Measurements from ENCODE around the gene ITGB2.

The ITGB2 gene

DNA sequence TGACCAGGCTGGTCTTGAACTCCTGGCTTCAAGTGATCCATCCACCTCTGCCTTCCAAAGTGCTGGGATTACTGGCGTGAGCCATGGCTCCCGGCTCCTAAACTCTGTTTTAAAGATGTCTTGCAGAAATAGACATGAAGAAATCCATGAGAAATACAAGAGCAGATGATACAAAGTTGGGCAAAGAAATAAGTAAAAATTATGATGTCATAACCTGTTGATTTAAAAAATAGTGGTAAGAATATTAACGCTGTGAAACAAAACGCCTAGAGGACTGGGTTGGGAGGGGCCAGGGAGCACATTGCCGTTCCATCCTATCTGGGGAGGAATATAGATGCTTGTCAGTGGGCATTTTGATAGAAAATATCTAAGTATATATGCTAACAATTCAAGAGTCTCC, 1.2 kb upstream of the ITGB2 start:
- peak overlapping the region; percentile 78 for H3K4me3 ChIP-seq (ENCODE audit: low read depth, low read length)
- TF ChIP-seq, protein P1, sequence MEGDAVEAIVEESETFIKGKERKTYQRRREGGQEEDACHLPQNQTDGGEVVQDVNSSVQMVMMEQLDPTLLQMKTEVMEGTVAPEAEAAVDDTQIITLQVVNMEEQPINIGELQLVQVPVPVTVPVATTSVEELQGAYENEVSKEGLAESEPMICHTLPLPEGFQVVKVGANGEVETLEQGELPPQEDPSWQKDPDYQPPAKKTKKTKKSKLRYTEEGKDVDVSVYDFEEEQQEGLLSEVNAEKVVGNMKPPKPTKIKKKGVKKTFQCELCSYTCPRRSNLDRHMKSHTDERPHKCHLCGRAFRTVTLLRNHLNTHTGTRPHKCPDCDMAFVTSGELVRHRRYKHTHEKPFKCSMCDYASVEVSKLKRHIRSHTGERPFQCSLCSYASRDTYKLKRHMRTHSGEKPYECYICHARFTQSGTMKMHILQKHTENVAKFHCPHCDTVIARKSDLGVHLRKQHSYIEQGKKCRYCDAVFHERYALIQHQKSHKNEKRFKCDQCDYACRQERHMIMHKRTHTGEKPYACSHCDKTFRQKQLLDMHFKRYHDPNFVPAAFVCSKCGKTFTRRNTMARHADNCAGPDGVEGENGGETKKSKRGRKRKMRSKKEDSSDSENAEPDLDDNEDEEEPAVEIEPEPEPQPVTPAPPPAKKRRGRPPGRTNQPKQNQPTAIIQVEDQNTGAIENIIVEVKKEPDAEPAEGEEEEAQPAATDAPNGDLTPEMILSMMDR (IDR thresholded peaks at IDR 0.05; ENCODE audit: insufficient read depth, low read depth, low read length, missing control alignments) = no peak
- no peak for DNase-seq (ENCODE audit: low read depth)

DNA sequence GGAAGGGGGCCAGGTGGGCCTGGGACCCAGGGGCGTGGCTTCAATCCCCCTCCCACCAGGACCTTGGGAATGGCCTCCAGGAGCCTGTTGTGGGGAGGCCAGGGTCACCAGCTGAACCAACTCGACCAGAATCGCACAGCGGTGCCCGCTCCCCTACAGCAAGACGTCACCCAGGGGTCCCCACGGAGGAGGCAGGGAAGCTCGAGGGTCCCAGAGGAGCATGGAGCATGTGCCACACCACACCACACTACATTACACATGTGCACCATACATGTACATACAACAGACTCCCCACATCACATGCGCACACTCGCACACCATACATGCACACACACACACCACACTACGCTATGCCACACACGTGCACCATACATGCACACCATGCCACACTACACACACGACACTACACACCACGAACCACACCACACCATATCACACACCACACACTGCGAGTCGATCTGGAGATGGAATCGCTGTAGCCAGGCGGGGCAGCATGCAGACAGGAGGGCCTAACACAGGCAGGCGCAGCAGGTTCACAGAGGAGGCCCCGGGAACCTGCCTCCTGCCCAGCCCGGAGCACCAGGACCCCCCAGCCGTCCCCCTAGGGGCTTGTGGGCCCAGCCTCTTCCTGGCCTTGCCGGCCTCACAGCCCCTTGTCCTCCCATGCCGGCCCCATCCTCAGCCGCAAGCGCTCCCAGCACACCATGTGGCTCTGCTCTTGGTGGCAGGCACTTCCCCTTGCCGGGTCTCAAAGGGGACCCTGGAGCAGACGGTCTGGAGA, 596 bp downstream of the ITGB2 start:
- TF ChIP-seq, protein P1 (IDR thresholded peaks at IDR 0.05; ENCODE audit: insufficient read depth, low read depth, low read length, missing control alignments) = no peak
- peak; percentile 27 for DNase-seq (ENCODE audit: low read depth)
- peak overlapping the region; percentile 78 for H3K4me3 ChIP-seq (ENCODE audit: low read depth, low read length)

DNA sequence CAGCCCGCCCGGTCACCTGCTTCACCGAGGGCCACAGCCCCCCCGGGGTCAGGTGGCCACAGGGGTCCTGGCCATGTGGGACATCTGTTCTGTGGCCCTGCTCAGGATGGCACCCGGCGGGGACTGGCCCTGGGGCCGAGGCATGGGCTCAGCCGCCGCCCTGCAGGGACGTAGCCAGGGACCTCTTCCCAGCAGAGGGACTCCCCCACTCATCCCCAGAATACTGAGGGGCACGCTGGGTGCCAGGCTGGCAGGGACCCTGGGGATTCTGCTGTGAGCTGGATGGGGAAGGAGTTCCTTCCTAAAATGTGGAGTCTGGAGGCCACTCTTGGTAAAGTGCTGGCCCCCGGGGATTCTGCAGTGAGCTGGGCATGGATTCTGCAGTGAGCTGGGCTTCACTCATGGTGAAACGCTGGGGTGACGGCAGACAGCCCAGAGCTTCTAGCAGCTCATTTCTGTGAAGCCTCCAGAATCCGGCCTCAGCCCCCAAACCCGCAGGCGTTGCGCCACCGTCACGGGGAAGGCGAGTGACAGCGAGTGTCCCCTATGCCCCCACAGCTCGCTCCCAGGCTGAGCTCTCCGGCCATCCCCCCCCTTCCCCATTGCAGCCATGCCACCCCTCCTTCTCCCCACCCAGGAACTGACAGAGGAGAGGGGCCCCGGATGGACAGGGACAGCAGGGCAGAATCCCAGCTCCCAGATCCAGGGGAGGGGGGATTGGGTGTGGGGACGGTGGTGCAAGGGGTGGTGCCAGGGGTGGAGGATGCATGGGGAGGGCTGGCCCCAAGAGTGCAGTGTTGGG, 1.4 kb downstream of the ITGB2 start:
- TF ChIP-seq, protein P1 (IDR thresholded peaks at IDR 0.05; ENCODE audit: insufficient read depth, low read depth, low read length, missing control alignments) = no peak
- DNase-seq (ENCODE audit: low read depth) = no peak
- H3K4me3 ChIP-seq (ENCODE audit: low read depth, low read length) = peak overlapping the region; percentile 78

DNA sequence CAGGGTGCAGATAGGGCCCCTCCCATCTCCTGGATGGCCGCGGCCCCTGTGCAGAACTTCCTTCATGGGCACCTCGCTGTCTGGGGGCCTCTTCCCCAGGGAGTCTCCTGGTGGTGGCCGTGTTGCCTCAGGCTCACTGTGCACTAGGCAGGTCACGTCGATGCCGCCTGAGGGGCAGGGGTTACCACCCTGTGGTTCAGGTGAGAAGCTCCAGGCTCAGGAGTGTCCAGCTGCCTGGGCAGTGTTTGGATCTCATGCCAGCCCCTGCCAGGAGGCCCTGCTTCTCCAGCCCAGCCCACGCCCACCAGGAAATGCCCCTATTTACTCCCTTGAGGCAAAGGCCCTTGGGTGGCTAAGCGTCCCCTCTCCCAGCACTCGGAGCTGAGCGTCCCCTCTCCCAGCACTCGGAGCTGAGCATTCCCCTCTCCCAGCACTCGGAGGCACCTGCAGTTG, 2.1 kb downstream of the ITGB2 start:
- no peak overlapping the region for H3K4me3 ChIP-seq (ENCODE audit: low read depth, low read length)
- no peak for DNase-seq (ENCODE audit: low read depth)
- TF ChIP-seq, protein P1 (IDR thresholded peaks at IDR 0.05; ENCODE audit: insufficient read depth, low read depth, low read length, missing control alignments) = no peak

DNA sequence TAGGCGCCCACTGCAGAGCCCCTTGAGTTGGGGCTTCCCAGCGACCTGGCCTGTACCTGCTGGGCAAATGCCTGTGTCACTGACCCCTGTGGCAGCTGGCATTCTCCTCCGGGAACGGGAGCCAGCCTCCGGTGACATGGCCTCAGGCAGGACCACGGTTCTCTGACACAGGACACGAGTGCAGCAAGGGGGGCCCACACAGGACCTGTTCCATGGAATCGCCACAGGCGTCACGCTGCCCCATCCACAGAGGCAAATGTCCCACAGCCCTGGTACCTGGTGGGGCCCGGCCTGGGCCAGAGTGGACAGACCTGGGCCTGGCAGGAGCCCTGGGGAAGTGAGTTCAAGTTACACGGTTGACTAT, 2.6 kb downstream of the ITGB2 start:
- TF ChIP-seq, protein P1 (IDR thresholded peaks at IDR 0.05; ENCODE audit: insufficient read depth, low read depth, low read length, missing control alignments) = no peak
- H3K4me3 ChIP-seq (ENCODE audit: low read depth, low read length) = no peak overlapping the region
- no peak for DNase-seq (ENCODE audit: low read depth)

DNA sequence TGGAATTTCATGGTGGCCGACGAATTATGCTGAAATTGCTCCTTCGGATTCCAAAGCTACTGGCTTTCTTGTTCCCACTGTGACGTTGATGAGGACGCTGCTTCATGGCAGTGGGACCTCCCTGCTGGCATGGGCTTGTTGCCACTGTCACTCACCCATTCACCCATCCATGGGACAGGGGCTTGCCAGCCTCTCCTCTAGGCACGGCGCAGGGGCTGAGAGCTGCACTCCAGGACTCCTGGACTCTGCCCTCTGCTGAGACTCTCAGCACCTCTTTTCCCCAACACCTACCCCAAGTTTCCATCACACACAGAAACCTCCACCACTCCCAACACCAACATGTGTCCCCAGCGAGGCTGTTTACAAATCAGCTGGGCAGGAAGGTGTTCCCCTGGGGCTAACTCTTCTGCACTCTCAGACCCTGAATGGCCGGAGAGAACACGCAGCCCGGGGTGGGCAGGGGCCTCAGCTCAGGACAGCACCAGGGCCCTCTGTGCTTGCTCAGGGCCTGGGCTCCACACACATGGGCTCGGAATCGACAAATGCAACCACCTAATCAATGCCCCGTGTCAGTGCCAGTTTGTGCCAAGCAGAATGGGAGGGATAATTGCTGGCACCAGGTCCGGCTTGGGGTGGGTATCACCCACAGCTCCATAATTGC, 3.1 kb downstream of the ITGB2 start:
- DNase-seq (ENCODE audit: low read depth) = no peak
- TF ChIP-seq, protein P1 (IDR thresholded peaks at IDR 0.05; ENCODE audit: insufficient read depth, low read depth, low read length, missing control alignments) = no peak
- no peak overlapping the region for H3K4me3 ChIP-seq (ENCODE audit: low read depth, low read length)
